GM12891 (cell line): Measurements from ENCODE around the gene HGD.
"Not testable (repeated sequence)": the region's sequence is repeated elsewhere in the genome, so short reads cannot be mapped to it uniquely, and the experiment has no call there.

ENCODE experiments used
- DNase-seq: peaks from one replicate; pipeline ENCODE4 v3.0.0; 2011; ENCODE audit warnings: low spot score; ENCODE audit not compliant: insufficient read length
- FAIRE-seq: peaks from 2 replicates; lab custom pipeline; 2011; peaks lifted over from hg19 to GRCh38; lab: Jason Lieb, UNC
- PAX5 ChIP-seq: IDR thresholded peaks from 2 replicates; pipeline ENCODE4 v1.6.1; 2011; ENCODE audit warnings: low read length, moderate library complexity, mild to moderate bottlenecking; ENCODE audit not compliant: insufficient read depth, severe bottlenecking
- POLR2A ChIP-seq: IDR thresholded peaks from 2 replicates; pipeline ENCODE4 v1.6.1; 2011; ENCODE audit warnings: low read depth, low read length, control low read depth
- POLR2AphosphoS5 ChIP-seq: IDR thresholded peaks from 2 replicates; pipeline ENCODE4 v1.6.1; 2011; ENCODE audit warnings: low read depth, low read length, control low read depth
- POU2F2 ChIP-seq: IDR thresholded peaks from 2 replicates; pipeline ENCODE4 v1.6.1; 2011; ENCODE audit warnings: low read depth, mild to moderate bottlenecking, control low read depth, low read length, moderate library complexity
- SPI1 ChIP-seq: IDR thresholded peaks from 2 replicates; pipeline ENCODE4 v1.6.1; 2011; ENCODE audit warnings: low read depth, low read length, control low read depth
- TAF1 ChIP-seq: IDR thresholded peaks from 2 replicates; pipeline ENCODE4 v1.6.1; 2011; ENCODE audit warnings: low read depth, low read length, control low read depth

The HGD gene

GRCh38 chr3:120652281-120652680 is 29.8 kb downstream of the HGD start:
- no peak for FAIRE-seq
- no peak for DNase-seq
- TF ChIP-seq POLR2A, result no peak

- TF ChIP-seq POLR2AphosphoS5 (no peak), SPI1 (no peak), PAX5 (no peak)
- no peak for DNase-seq
- FAIRE-seq, result no peak
Measured at GRCh38 chr3:120650311-120650710, 31.7 kb downstream of the HGD start.

- DNase-seq (no peak), FAIRE-seq (no peak)
- TF ChIP-seq PAX5 (no peak), POU2F2 (no peak), SPI1 (peak; percentile 26; the same call in 1 of the 2 replicates)
Measured at GRCh38 chr3:120649830-120650233, 32.2 kb downstream of the HGD start.

- no peak for FAIRE-seq
- no peak for DNase-seq
- TF ChIP-seq POU2F2 (no peak), PAX5 (no peak), TAF1 (no peak), SPI1 (no peak), POLR2AphosphoS5 (no peak), POLR2A (no peak)
Measured at GRCh38 chr3:120648290-120648689, 33.7 kb downstream of the HGD start.

GRCh38 chr3:120646771-120647432 is 35.1 kb downstream of the HGD start:
- no peak for DNase-seq
- no peak for FAIRE-seq

GRCh38 chr3:120645083-120645845 is 36.8 kb downstream of the HGD start:
- no peak for FAIRE-seq
- no peak for TF ChIP-seq PAX5
- TF ChIP-seq SPI1, result no peak
- no peak for TF ChIP-seq POLR2AphosphoS5
- no peak for TF ChIP-seq TAF1
- no peak for TF ChIP-seq POU2F2
- TF ChIP-seq POLR2A, result no peak
- DNase-seq, result no peak

More at GRCh38 chr3:120646771-120647432, 35.1 kb downstream of the HGD start:
- no peak for TF ChIP-seq TAF1
- no peak for TF ChIP-seq SPI1
- no peak for TF ChIP-seq POLR2AphosphoS5
- no peak for TF ChIP-seq POU2F2
- no peak for TF ChIP-seq POLR2A
- no peak for TF ChIP-seq PAX5

- FAIRE-seq (no peak), DNase-seq (no peak)
- TF ChIP-seq SPI1 (no peak), TAF1 (no peak), PAX5 (no peak), POLR2AphosphoS5 (no peak), POU2F2 (no peak), POLR2A (no peak)
Measured at GRCh38 chr3:120642368-120642948, 39.6 kb downstream of the HGD start.

GRCh38 chr3:120641696-120642246 is 40.3 kb downstream of the HGD start:
- TF ChIP-seq TAF1, result no peak
- TF ChIP-seq SPI1, result no peak
- no peak for TF ChIP-seq PAX5
- TF ChIP-seq POU2F2, result no peak
- no peak for TF ChIP-seq POLR2A
- TF ChIP-seq POLR2AphosphoS5, result no peak
- FAIRE-seq, result no peak

GRCh38 chr3:120640231-120640630 is 41.8 kb downstream of the HGD start:
- FAIRE-seq (no peak), DNase-seq (no peak)
- no peak for TF ChIP-seq PAX5
- no peak for TF ChIP-seq POU2F2
- TF ChIP-seq TAF1, result no peak

More at GRCh38 chr3:120641696-120642246, 40.3 kb downstream of the HGD start:
- no peak for DNase-seq

GRCh38 chr3:120638820-120639219 is 43.2 kb downstream of the HGD start:
- not testable (repeated sequence) for FAIRE-seq, DNase-seq
